Naive thymus-derived CD4-positive, alpha-beta T cell (primary cell): ENCODE data around the gene TMEM41B. TPM values are rescaled to one million over a fixed set of nuclear protein-coding genes. Genes with fewer than 3 reads are reported as not detected.

Source experiments
- ATAC-seq: fragments of 150-1000 bp; cut with Tn5 transposase; 2 replicates; pipeline ENCODE4 v1.10.0; 2021; ENCODE audit warnings: mild to moderate bottlenecking, moderate library complexity
- CTCF ChIA-PET: fragments of 350-600 bp; sonication (Branson Sonifier 250); formaldehyde crosslinking; loops from one replicate; lab custom pipeline; 2021; ENCODE audit warnings: antibody characterized with exemption; lab: Charles Lee
- POLR2A ChIA-PET: fragments of 350-600 bp; sonication (Branson Sonifier 250); formaldehyde crosslinking; loops from one replicate; lab custom pipeline; 2021; ENCODE audit warnings: antibody characterized with exemption, inconsistent platforms; lab: Charles Lee
- DNase-seq, 9 donors: peaks; one replicate each; pipeline versions ENCODE4 v3.0.0 to v3.0.0-alpha.2; 2020 to 2022; ENCODE audit warnings: mixed read lengths in 1 of 9
- H3K27ac ChIP-seq: one replicate; pipeline ENCODE4 v1.7.0; 2013; ENCODE audit warnings: mild to moderate bottlenecking, low read depth, low read length, moderate library complexity
- H3K27me3 ChIP-seq, 2 donors: one replicate each; pipeline ENCODE4 v1.7.0; 2013; ENCODE audit warnings: low read length in 2 of 2, mild to moderate bottlenecking in 2 of 2, moderate library complexity in 2 of 2; ENCODE audit not compliant: control insufficient read depth in 2 of 2, insufficient read depth in 2 of 2
- H3K36me3 ChIP-seq, 3 experiments: 1 replicate in 2 of 3; 2 replicates in 1 of 3; pipeline ENCODE4 v1.7.0; 2013; ENCODE audit warnings: low read length in 3 of 3, mild to moderate bottlenecking in 3 of 3, moderate library complexity in 1 of 3; ENCODE audit not compliant: insufficient read depth in 3 of 3, control insufficient read depth in 2 of 3
- H3K4me1 ChIP-seq, 2 donors: one replicate each; pipeline ENCODE4 v1.7.0; 2013; ENCODE audit warnings: low read length in 2 of 2, mild to moderate bottlenecking in 2 of 2, moderate library complexity in 1 of 2; ENCODE audit not compliant: control insufficient read depth in 2 of 2, insufficient read depth in 2 of 2
- H3K4me3 ChIP-seq: 2 replicates; pipeline ENCODE4 v1.7.0; 2013; ENCODE audit warnings: mild to moderate bottlenecking, low read length
- H3K9me3 ChIP-seq, 3 experiments: 1 replicate in 2 of 3; 2 replicates in 1 of 3; pipeline ENCODE4 v1.7.0; 2013; ENCODE audit warnings: low read length in 3 of 3; ENCODE audit not compliant: control insufficient read depth in 2 of 3
- H3K27ac Mint-ChIP-seq, 9 donors: one replicate each; pipeline ENCODE4 v1.8.0; 2020 to 2022; ENCODE audit warnings: mixed read lengths in 9 of 9, mild to moderate bottlenecking in 8 of 9, moderate library complexity in 5 of 9, inconsistent platforms in 2 of 9
- H3K27me3 Mint-ChIP-seq, 5 donors: one replicate each; pipeline ENCODE4 v1.8.0; 2021 to 2022; ENCODE audit warnings: mixed read lengths in 5 of 5, mild to moderate bottlenecking in 1 of 5
- H3K36me3 Mint-ChIP-seq, 5 donors: one replicate each; pipeline ENCODE4 v1.8.0; 2020 to 2022; ENCODE audit warnings: mixed read lengths in 5 of 5, mild to moderate bottlenecking in 3 of 5, inconsistent platforms in 1 of 5
- H3K4me1 Mint-ChIP-seq, 7 donors: one replicate each; pipeline ENCODE4 v1.8.0; 2020 to 2022; ENCODE audit warnings: mixed read lengths in 7 of 7, mild to moderate bottlenecking in 3 of 7, inconsistent platforms in 1 of 7
- H3K4me3 Mint-ChIP-seq, 10 donors: one replicate each; pipeline ENCODE4 v1.8.0; 2020 to 2022; ENCODE audit warnings: mild to moderate bottlenecking in 10 of 10, mixed read lengths in 10 of 10, moderate library complexity in 6 of 10, inconsistent platforms in 2 of 10
- H3K9me3 Mint-ChIP-seq, 11 donors: one replicate each; pipeline ENCODE4 v1.8.0; 2020 to 2022; ENCODE audit warnings: mixed read lengths in 11 of 11, mild to moderate bottlenecking in 4 of 11, inconsistent platforms in 1 of 11, moderate library complexity in 1 of 11
- intact Hi-C, 2 donors: fragments of 100-400 bp; cut with micrococcal nuclease; formaldehyde crosslinking; loops; one replicate each; pipeline ENCODE4 v1.15.1; 2023
- polyA plus RNA-seq, 2 donors: library from polyadenylated mRNA; unstranded; fragments of 300-500 nt; fragmentation: Illumina TruSeq; gene quantifications; one replicate each; pipeline ENCODE4 v1.2.3, GENCODE V29; 2021
- total RNA-seq, 6 experiments: library from RNA in 5 of 6; stranded (reverse) in 5 of 6; gene quantifications; 1 replicate in 5 of 6; 2 replicates in 1 of 6; pipeline ENCODE4 v1.2.3 and lab custom pipeline; 2021 to 2026

TMEM41B gene
- total and polyA plus RNA-seq, 7 experiments from 2014 or later = 10.5 to 73.7 (median 37.0) TPM

DNA sequence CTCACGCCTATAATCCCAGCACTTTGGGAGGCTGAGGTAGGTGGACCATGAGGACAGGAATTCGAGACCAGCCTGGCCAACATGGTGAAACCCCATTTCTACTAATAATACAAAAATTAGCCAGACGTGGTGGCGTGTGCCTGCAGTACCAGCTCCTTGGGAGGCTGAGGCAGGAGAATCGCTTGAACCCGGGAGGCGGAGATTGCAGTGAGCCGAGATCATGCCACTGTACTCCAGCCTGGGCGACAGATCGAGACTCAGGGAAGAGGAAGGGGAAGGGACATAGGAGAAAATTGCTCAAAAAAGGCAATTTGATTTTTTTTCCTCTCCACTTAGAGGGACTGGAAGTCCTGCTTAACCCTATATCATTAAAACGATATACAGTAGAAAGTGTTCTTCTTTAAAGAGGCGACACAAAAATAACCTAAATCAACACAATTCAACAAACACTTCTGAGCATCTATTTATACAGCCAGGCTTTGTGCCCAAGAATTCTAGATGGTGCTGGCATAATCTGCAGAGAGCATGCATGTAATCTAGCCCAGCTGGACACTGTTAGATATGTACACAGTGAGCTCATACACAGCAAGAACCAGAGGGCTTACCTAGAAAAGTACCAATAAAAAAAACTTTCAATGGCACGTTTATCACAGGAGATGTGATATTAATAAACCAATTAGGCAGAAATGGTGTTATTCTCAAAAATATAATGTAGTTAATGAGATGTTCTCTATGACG, 28.4 kb downstream of the TMEM41B start:
- ATAC-seq = no peak
- Histone ChIP-seq H3K36me3 (peaks cover 0 to 9% (median 0%) of the 10 kb centered on the region in 3 experiments), H3K27ac (no peak overlapping the region), H3K4me3 (no peak overlapping the region), H3K9me3 (no peaks in the 10 kb centered on the region), H3K4me1 (peaks cover 0 to 2% of the 10 kb centered on the region in 2 donors), H3K27me3 (no peaks in the 10 kb centered on the region)
- Mint-ChIP-seq H3K4me1 (peaks cover 2 to 24% (median 17%) of the 10 kb centered on the region in 7 donors), H3K4me3 (no peak overlapping the region), H3K9me3 (no peaks in the 10 kb centered on the region), H3K36me3 (peaks cover 0 to 20% (median 5%) of the 10 kb centered on the region in 5 donors), H3K27ac (no peak overlapping the region), H3K27me3 (no peaks in the 10 kb centered on the region)
- DNase-seq = no peak
- POLR2A ChIA-PET = interaction anchor here (0.6 to 1.0 kb wide), 4 partner anchors 27 to 179 kb away, joined by 3 to 4 read pairs (median 3); no protein-coding TSS in a partner anchor
- CTCF ChIA-PET = interaction anchor here (0.8 kb wide), 1 partner anchor 191 kb away, joined by 4 read pairs; no protein-coding TSS in a partner anchor
- intact Hi-C loops = no loop called here

DNA sequence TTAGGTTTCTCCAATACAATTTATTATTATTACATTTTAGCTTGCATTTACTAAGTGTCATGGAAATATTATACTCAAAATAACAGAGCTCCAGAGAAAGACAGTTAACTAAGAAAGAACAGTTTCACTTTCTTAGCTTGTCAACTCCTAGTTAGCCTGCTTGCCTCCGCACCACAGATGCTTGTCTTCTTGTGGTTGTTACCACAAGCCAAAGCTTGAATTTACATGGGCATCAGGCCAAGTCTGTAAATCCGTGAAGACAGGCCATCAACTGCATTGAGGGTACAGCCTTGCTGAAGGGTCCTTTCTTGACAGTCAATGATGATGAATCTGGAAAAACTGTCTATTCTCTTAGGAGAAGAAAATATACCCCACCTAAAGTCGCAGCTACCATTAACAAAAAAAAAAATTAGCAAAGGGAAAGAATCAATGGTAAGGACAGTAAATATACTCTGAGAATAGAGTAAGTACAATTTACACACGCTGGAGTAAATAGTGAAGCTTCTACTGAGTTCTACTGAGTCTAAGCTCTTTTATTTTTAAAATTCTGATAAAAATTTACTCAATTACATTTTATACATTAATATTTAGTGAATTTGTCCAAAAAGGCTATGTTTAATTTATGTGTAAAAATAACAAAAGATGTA, 33.6 kb downstream of the TMEM41B start:
- ChIA-PET POLR2A (interaction anchor here (0.7 to 2.7 kb wide), 17 partner anchors 11 to 1576 kb away, joined by 3 to 14 read pairs (median 4); partner anchors contain the start of gene ZNF143), CTCF (interaction anchor here (0.6 to 1.6 kb wide), 9 partner anchors 10 to 226 kb away, joined by 3 to 7 read pairs (median 5); partner anchors contain the start of gene DENND5A)
- Mint-ChIP-seq H3K36me3 (peaks cover 0 to 11% (median under 1%) of the 10 kb centered on the region in 5 donors), H3K4me1 (peaks cover 11 to 36% (median 17%) of the 10 kb centered on the region in 7 donors), H3K27ac (peak overlapping the region; percentile 72 to 94 (median 82)), H3K4me3 (peak overlapping the region; percentile 35 to 79 (median 77)), H3K27me3 (no peaks in the 10 kb centered on the region), H3K9me3 (no peaks in the 10 kb centered on the region)
- peak in 8 of 9 donors; percentile 59 to 80 (median 72) for DNase-seq
- H3K27ac ChIP-seq = peak overlapping the region; percentile 55
- H3K4me1 ChIP-seq = peaks cover 11 to 14% of the 10 kb centered on the region in 2 donors
- peak overlapping the region; percentile 37 for H3K4me3 ChIP-seq
- intact Hi-C loops = loop anchor here (1.0 to 5.0 kb wide), 5 partner anchors 16 to 227 kb away; partner anchors contain the start of gene TMEM41B (in 2 of the 2)
- no peaks in the 10 kb centered on the region for H3K9me3 ChIP-seq
- ATAC-seq = peak; percentile 95
- H3K27me3 ChIP-seq = no peaks in the 10 kb centered on the region
- peaks cover 0 to 2% (median 0%) of the 10 kb centered on the region in 3 experiments for H3K36me3 ChIP-seq

DNA sequence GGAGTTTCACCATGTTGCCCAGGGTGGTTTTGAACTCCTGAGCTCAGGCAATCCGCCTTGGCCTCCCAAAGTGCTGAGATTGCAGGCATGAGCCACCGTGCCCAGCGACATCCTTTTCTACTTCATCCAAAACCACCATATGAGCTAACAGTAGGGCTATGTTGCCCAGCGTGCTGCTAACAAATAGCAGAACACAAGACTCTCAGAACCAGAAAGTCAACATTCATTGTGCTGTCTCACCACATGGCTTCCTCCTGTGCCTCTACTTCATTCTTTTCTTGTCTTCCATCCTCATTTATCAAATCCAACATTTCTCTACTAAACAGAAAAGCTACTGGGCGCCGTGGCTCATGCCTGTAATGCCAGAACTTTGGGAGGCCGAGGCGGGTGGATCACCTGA, 37.2 kb downstream of the TMEM41B start:
- no peaks in the 10 kb centered on the region for H3K27me3 ChIP-seq
- H3K36me3 ChIP-seq = no peaks in the 10 kb centered on the region
- H3K9me3 ChIP-seq = no peaks in the 10 kb centered on the region
- Mint-ChIP-seq H3K4me3 (peak overlapping the region in 1 of 10 donors; percentile 20), H3K9me3 (no peaks in the 10 kb centered on the region), H3K4me1 (peaks cover 19 to 40% (median 28%) of the 10 kb centered on the region in 7 donors), H3K27me3 (peaks cover 0 to 4% (median 0%) of the 10 kb centered on the region in 5 donors), H3K27ac (peak overlapping the region in 3 of 9 donors; percentile 39 to 71 (median 56)), H3K36me3 (peaks cover 0 to 4% (median 0%) of the 10 kb centered on the region in 5 donors)
- ChIA-PET CTCF (interaction anchor here (1.3 kb wide), 1 partner anchor 11 kb away, joined by 3 read pairs; no protein-coding TSS in a partner anchor), POLR2A (interaction anchor here (0.6 to 0.7 kb wide), 3 partner anchors 14 to 115 kb away, joined by 3 to 5 read pairs (median 4); no protein-coding TSS in a partner anchor)
- DNase-seq (no peak), ATAC-seq (no peak)
- no peak overlapping the region for H3K4me3 ChIP-seq
- no peak overlapping the region for H3K27ac ChIP-seq
- intact Hi-C loops = no loop called here
- peaks cover 11 to 14% of the 10 kb centered on the region in 2 donors for H3K4me1 ChIP-seq

DNA sequence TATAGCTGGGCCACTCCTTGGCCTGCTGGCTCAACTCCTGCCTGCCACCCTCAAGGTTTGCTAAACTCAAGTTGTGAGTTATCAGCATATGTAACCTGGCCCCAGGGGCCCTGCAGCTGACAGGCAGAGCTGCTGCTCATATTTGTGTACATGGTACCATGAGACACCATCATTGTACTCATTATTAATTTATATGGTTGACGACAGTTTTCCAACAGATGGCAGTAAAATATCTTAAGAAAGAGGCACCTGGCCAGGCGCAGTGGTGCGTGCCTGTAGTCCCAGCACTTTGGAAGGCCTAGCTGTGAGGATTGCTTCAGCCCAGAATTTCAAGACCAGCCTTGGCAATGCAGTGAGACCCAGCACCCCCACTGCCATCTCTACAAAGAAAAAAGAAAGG, 37.8 kb downstream of the TMEM41B start:
- CTCF ChIA-PET = interaction anchor here (1.3 kb wide), 1 partner anchor 11 kb away, joined by 3 read pairs; no protein-coding TSS in a partner anchor
- no peak for ATAC-seq
- no peaks in the 10 kb centered on the region for H3K9me3 Mint-ChIP-seq

DNA sequence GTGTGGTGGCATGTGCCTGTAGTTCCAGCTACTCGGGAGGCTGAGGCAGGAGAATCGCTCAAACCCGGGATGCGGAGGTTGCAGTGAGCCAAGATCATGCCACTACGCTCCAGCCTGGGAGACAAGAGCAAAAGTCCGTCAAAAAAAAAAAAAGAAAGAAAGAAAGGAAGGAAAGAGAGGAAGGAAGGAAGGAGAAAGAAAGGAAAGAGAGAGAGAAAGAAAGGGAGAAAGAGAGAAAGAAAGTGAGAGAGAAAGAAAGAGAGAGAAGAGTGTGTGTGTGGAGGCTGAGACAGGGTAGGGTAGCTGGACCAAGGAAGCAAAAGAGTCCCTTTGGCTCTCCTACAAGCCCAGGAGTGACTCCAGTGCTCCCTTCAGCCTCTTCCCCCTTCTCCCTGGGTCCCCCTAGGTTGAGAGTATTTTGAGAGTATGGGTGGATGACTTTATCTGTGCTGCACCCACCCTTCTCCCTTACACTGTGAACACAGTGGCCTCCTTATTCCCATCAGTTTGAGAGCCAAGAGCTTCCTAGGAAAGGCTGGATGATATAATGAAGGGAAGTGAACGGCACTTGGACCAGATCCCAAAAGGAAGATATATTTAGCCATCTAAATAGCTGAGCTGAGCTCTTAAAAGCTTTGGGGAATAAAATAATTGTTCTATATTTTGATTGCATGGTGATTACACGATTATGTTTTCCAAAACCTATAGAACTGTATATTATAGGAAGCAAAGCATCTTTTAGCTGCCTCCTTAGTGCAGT, 39.7 kb downstream of the TMEM41B start:
- no peak for ATAC-seq
- no peak overlapping the region for H3K4me3 ChIP-seq
- ChIA-PET POLR2A (interaction anchor here (0.6 to 0.9 kb wide), 2 partner anchors 10 to 28 kb away, joined by 4 to 5 read pairs; no protein-coding TSS in a partner anchor), CTCF (interaction anchor here (0.6 to 1.3 kb wide), 4 partner anchors 9 to 72 kb away, joined by 3 to 4 read pairs (median 4); no protein-coding TSS in a partner anchor)
- H3K27me3 ChIP-seq = no peaks in the 10 kb centered on the region
- Mint-ChIP-seq H3K9me3 (no peaks in the 10 kb centered on the region), H3K27ac (peak overlapping the region in 3 of 9 donors; percentile 24 to 71 (median 59)), H3K4me1 (peaks cover 9 to 20% (median 12%) of the 10 kb centered on the region in 7 donors), H3K4me3 (no peak overlapping the region), H3K36me3 (peaks cover 0 to 4% (median 0%) of the 10 kb centered on the region in 5 donors), H3K27me3 (peaks cover 0 to 14% (median 0%) of the 10 kb centered on the region in 5 donors)
- no peak for DNase-seq
- no peak overlapping the region for H3K27ac ChIP-seq
- intact Hi-C loops = no loop called here
- no peaks in the 10 kb centered on the region for H3K9me3 ChIP-seq
- no peaks in the 10 kb centered on the region for H3K36me3 ChIP-seq
- H3K4me1 ChIP-seq = no peaks in the 10 kb centered on the region

More for the DNA sequence above, 37.8 kb downstream of the TMEM41B start:
- Mint-ChIP-seq H3K36me3 (peaks cover 0 to 4% (median 0%) of the 10 kb centered on the region in 5 donors), H3K27ac (peak overlapping the region in 1 of 9 donors; percentile 25), H3K4me1 (peaks cover 22 to 39% (median 28%) of the 10 kb centered on the region in 7 donors), H3K4me3 (no peak overlapping the region), H3K27me3 (peaks cover 0 to 8% (median 0%) of the 10 kb centered on the region in 5 donors)
- no peaks in the 10 kb centered on the region for H3K27me3 ChIP-seq
- peaks cover 11 to 14% of the 10 kb centered on the region in 2 donors for H3K4me1 ChIP-seq
- H3K27ac ChIP-seq = no peak overlapping the region
- intact Hi-C loops = loop anchor here in 1 of 2 donors (1.0 kb wide), 1 partner anchor 230 kb away; no protein-coding TSS in a partner anchor
- POLR2A ChIA-PET = interaction anchor here (1.1 kb wide), 1 partner anchor 324 kb away, joined by 3 read pairs; no protein-coding TSS in a partner anchor
- no peak overlapping the region for H3K4me3 ChIP-seq
- H3K9me3 ChIP-seq = no peaks in the 10 kb centered on the region
- no peaks in the 10 kb centered on the region for H3K36me3 ChIP-seq
- no peak for DNase-seq
